K562 (cell line): Measurements from ENCODE around the gene AGK. TPM values are rescaled to one million over a fixed set of nuclear protein-coding genes. Genes with fewer than 3 reads are reported as not detected.

Experiments used
- ATAC-seq: fragments of 200-7000 bp; cut with Tn5 transposase; 3 replicates; pipeline ENCODE4 v1.9.1; 2020; ENCODE audit warnings: moderate library complexity
- BruUV-seq: library from RNA; stranded (reverse); fragments of 400-500 nt; replicated peaks from 2 replicates; lab custom pipeline; 2021; lab: Mats Ljungman, UMichigan
- CTCF ChIA-PET: fragments of 300-600 bp; formaldehyde crosslinking; extraction: SDS; loops from one replicate; lab custom pipeline; 2021; ENCODE audit warnings: low intra/inter-chr PET ratio; lab: Yijun Ruan, JAX
- POLR2A ChIA-PET: fragments of 300-600, 350-650 bp; sonication (Branson Sonifier 250); formaldehyde crosslinking; extraction: SDS; loops from one replicate; lab custom pipeline; 2021; ENCODE audit warnings: antibody characterized with exemption, inconsistent platforms; lab: Yijun Ruan, JAX
- DNase-seq, 4 experiments: peaks; one replicate each; pipeline versions ENCODE4 v3.0.0 to v3.0.0-alpha.2; 2011 to 2018; ENCODE audit warnings: low spot score in 3 of 4, mixed read lengths in 3 of 4; ENCODE audit errors: extremely low read depth in 1 of 4
- FAIRE-seq: peaks from 2 replicates; lab custom pipeline; 2011; peaks lifted over from hg19 to GRCh38; lab: Jason Lieb, UNC
- H2AFZ ChIP-seq: 2 replicates; pipeline ENCODE4 v1.6.0; 2011; ENCODE audit warnings: low read depth, low read length, control low read depth, inconsistent platforms
- H3K27ac ChIP-seq: fragments of 200-600 bp; 3 replicates; pipeline ENCODE4 v1.8.0; 2011; ENCODE audit warnings: low read depth, mild to moderate bottlenecking, control low read depth, inconsistent platforms, low read length, moderate library complexity, mixed read lengths; ENCODE audit errors: extremely low read depth
- H3K27me3 ChIP-seq, 2 experiments: fragments of 300-600 bp in 1 of 2; 2 replicates in 1 of 2; 3 replicates in 1 of 2; pipeline versions ENCODE4 v1.6.0 to v1.8.0; 2011; ENCODE audit warnings: inconsistent platforms in 2 of 2, low read length in 2 of 2, mild to moderate bottlenecking in 1 of 2, mixed read lengths in 1 of 2, moderate library complexity in 1 of 2; ENCODE audit not compliant: control insufficient read depth in 2 of 2, insufficient read depth in 2 of 2
- H3K36me3 ChIP-seq: fragments of 300-600 bp; 3 replicates; pipeline ENCODE4 v1.8.0; 2011; ENCODE audit warnings: mild to moderate bottlenecking, low read length, inconsistent platforms; ENCODE audit not compliant: control insufficient read depth, insufficient read depth
- H3K4me1 ChIP-seq, 2 experiments: fragments of 200-600 bp in 1 of 2; replicated peaks in 1 of 2; 2 replicates in 1 of 2; 3 replicates in 1 of 2; pipeline versions ENCODE4 v1.5.1 to v1.8.0; 2011; ENCODE audit warnings: inconsistent platforms in 2 of 2, low read length in 2 of 2, mild to moderate bottlenecking in 1 of 2, mixed read lengths in 1 of 2, moderate library complexity in 1 of 2; ENCODE audit not compliant: control insufficient read depth in 2 of 2, insufficient read depth in 2 of 2
- H3K4me2 ChIP-seq: 2 replicates; pipeline ENCODE4 v1.6.1; 2011; ENCODE audit warnings: low read length, control low read depth, inconsistent platforms, mixed read lengths; ENCODE audit not compliant: insufficient read depth
- H3K4me3 ChIP-seq: fragments of 200-600 bp; sonication (generic), shearing (Covaris generic); 2 replicates; pipeline ENCODE4 v1.5.1; 2016; ENCODE audit warnings: control low read depth, inconsistent platforms
- H3K79me2 ChIP-seq: fragments of 200-600 bp; 3 replicates; pipeline ENCODE4 v1.8.0; 2011; ENCODE audit warnings: low read length, inconsistent platforms; ENCODE audit not compliant: control insufficient read depth, insufficient read depth
- H3K9ac ChIP-seq, 2 experiments: 2 replicates each; pipeline versions ENCODE4 v1.6.0 to v1.6.1; 2011; ENCODE audit warnings: low read depth in 2 of 2, low read length in 2 of 2, control low read depth in 1 of 2, inconsistent platforms in 1 of 2, mild to moderate bottlenecking in 1 of 2, mixed read lengths in 1 of 2; ENCODE audit not compliant: insufficient read depth in 1 of 2
- H3K9me1 ChIP-seq: one replicate; pipeline ENCODE4 v1.6.0; 2011; ENCODE audit warnings: inconsistent platforms, mild to moderate bottlenecking, low read length, moderate library complexity; ENCODE audit not compliant: control insufficient read depth, insufficient read depth
- H3K9me3 ChIP-seq: replicated peaks from 2 replicates; pipeline ENCODE4 v1.5.1; 2011; ENCODE audit warnings: low read depth, low read length, inconsistent platforms; ENCODE audit not compliant: control insufficient read depth, insufficient read depth
- H4K20me1 ChIP-seq: replicated peaks from 2 replicates; pipeline ENCODE4 v1.6.1; 2011; ENCODE audit warnings: low read length, inconsistent platforms, mixed read lengths; ENCODE audit not compliant: control insufficient read depth, insufficient read depth
- ILF3 ChIP-seq: fragments of 450-650 bp; IDR thresholded peaks from 2 replicates; pipeline ENCODE4 v1.6.1; 2018; ENCODE audit warnings: antibody characterized with exemption, mild to moderate bottlenecking, moderate library complexity, borderline replicate concordance
- JUN ChIP-seq, 2 experiments: sonication (generic) in 1 of 2; formaldehyde crosslinking in 1 of 2; IDR thresholded peaks; 2 replicates each; pipeline versions ENCODE4 v1.6.1 to v1.8.0; 2012 to 2022; ENCODE audit warnings: borderline replicate concordance in 2 of 2, mild to moderate bottlenecking in 2 of 2, improper control_type of control experiment in 1 of 2, low read depth in 1 of 2, low read length in 1 of 2, missing genetic modification reagents in 1 of 2
- KAT2B ChIP-seq: IDR thresholded peaks from one replicate; pipeline ENCODE4 v1.6.1; 2012; ENCODE audit warnings: low read depth, mild to moderate bottlenecking, control low read depth, inconsistent platforms, low read length, moderate library complexity
- KDM2B ChIP-seq: fragments of 250-450 bp; sonication (Bioruptor Pico); IDR thresholded peaks from 2 replicates; pipeline ENCODE4 v1.8.0; 2021; ENCODE audit warnings: mild to moderate bottlenecking, moderate library complexity
- LCOR ChIP-seq: sonication (generic); formaldehyde crosslinking; IDR thresholded peaks from 2 replicates; pipeline ENCODE4 v1.8.0; 2022; ENCODE audit warnings: mild to moderate bottlenecking, missing genetic modification reagents
- MTA3 ChIP-seq: fragments of 450-650 bp; formaldehyde crosslinking; IDR thresholded peaks from 2 replicates; pipeline ENCODE4 v1.6.1; 2017; ENCODE audit warnings: mild to moderate bottlenecking, borderline replicate concordance
- NONO ChIP-seq, 2 experiments: fragments of 200-400 bp in 1 of 2; fragments of 450-650 bp in 1 of 2; formaldehyde crosslinking in 1 of 2; IDR thresholded peaks; 2 replicates each; pipeline ENCODE4 v1.6.1; 2017; ENCODE audit warnings: low read depth in 2 of 2, mild to moderate bottlenecking in 2 of 2, moderate library complexity in 2 of 2, low read length in 1 of 2
- RB1 ChIP-seq: fragments of 450-650 bp; IDR thresholded peaks from 2 replicates; pipeline ENCODE4 v1.6.1; 2017; ENCODE audit warnings: low read depth, mild to moderate bottlenecking
- TSC22D4 ChIP-seq: fragments of 450-650 bp; IDR thresholded peaks from 2 replicates; pipeline ENCODE4 v1.6.1; 2016; ENCODE audit warnings: missing genetic modification characterization, missing biosample characterization, control low read depth
- WGBS: fragments of 100-300 bp; shearing (Covaris generic); methylation state at CpG from one replicate; pipeline ENCODE4 v1.1.6; 2016; ENCODE audit warnings: low coverage, mixed read lengths; ENCODE audit not compliant: insufficient coverage; ENCODE audit errors: missing lambda C conversion rate; 5-methylcytosine and 5-hydroxymethylcytosine counted together
- in situ Hi-C: fragments of 300-500 bp; cut with MboI; formaldehyde crosslinking; loops from 4 replicates; pipeline ENCODE4 v1.15.0; 2018; ENCODE audit warnings: inconsistent platforms, mixed read lengths
- intact Hi-C: fragments of 100-400 bp; cut with micrococcal nuclease; formaldehyde crosslinking; loops from 2 replicates; pipeline ENCODE4 v1.14.2; 2022
- polyA plus RNA-seq, 8 experiments: library from polyadenylated mRNA; depleted of rRNA in 4 of 8; stranded (reverse) in 5 of 8; unstranded in 3 of 8; fragments of >200 nt; fragmentation: Nextera tagmentation in 2 of 8; fragmentation: Illumina TruSeq in 1 of 8; extraction: Ambion mirVana in 2 of 8; extraction: Trizol in 1 of 8; gene quantifications; 2 replicates each; pipeline versions ENCODE4 v1.2.1 to v1.2.3, GENCODE V29; 2011 to 2014; ENCODE audit warnings: inconsistent platforms in 1 of 8, missing spikeins in 1 of 8
- total RNA-seq, 7 experiments: library from RNA; depleted of rRNA in 6 of 7; stranded (reverse); fragments of >200 nt in 6 of 7; fragmentation: Illumina TruSeq in 2 of 7; extraction: Trizol in 2 of 7; gene quantifications; 2 replicates each; pipeline versions ENCODE4 v1.2.1 to v1.2.3, GENCODE V29; 2011 to 2021; ENCODE audit warnings: low replicate concordance in 1 of 7
- TF ChIP-seq, protein P1 (sequence below): sonication (generic); formaldehyde crosslinking; IDR thresholded peaks from 2 replicates; pipeline ENCODE4 v1.5.0; 2020; ENCODE audit warnings: missing genetic modification reagents

Gene AGK
- total and polyA plus RNA-seq, 9 of the 15 experiments (the other 6 are each of a cell fraction or from before 2014, with no cell fraction given): 50.7 to 128 (median 71.8) TPM

DNA sequence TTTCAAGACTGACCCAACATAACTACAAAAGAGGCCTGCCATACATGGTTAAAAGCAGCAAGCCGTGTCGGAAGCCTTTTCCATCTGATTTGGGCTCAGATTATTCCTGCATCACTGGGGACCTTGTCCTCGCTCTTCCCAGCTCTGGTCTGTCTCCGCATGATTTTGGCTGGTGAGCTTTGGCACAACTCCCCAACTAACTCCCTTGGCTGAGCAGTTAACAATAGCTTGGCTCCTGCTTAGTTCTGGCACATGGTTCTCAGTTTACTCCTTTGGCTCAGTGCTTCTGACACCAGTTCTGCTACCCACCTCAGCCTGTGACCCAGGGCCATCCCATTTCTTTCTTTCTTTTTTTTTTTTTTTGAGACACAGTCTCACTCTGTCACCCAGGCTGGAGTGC, 17.0 kb downstream of the AGK start:
- no peak for FAIRE-seq
- Histone ChIP-seq H3K4me3 (no peak overlapping the region), H3K79me2 (no peaks in the 10 kb centered on the region), H3K9me3 (no peaks in the 10 kb centered on the region), H3K4me1 (no peaks in the 10 kb centered on the region), H3K27ac (no peak overlapping the region), H3K36me3 (peaks cover 68% of the 10 kb centered on the region), H2AFZ (no peak overlapping the region)
- WGBS: 88% methylated on average over 4 of the region's 4 CpGs
- no peak for ATAC-seq
- no peak for DNase-seq
- no peak for TF ChIP-seq KAT2B
- TF ChIP-seq NONO (IDR thresholded peaks at IDR 0.05; ENCODE audit: low read depth in 2 of 2, low read length in 1 of 2): no peak
- TF ChIP-seq KDM2B (CRISPR knock-in tag): no peak
- no peak for TF ChIP-seq ILF3
- no peak for TF ChIP-seq RB1
- TF ChIP-seq JUN (IDR thresholded peaks at IDR 0.05; ENCODE audit: borderline replicate concordance, low read depth, low read length): no peak
- TF ChIP-seq JUN (CRISPR knock-in tag; IDR thresholded peaks at IDR 0.05; ENCODE audit: borderline replicate concordance): no peak
- no peak for TF ChIP-seq TSC22D4
- TF ChIP-seq MTA3: no peak
- TF ChIP-seq LCOR (CRISPR knock-in tag): no peak
- TF ChIP-seq, protein P1, sequence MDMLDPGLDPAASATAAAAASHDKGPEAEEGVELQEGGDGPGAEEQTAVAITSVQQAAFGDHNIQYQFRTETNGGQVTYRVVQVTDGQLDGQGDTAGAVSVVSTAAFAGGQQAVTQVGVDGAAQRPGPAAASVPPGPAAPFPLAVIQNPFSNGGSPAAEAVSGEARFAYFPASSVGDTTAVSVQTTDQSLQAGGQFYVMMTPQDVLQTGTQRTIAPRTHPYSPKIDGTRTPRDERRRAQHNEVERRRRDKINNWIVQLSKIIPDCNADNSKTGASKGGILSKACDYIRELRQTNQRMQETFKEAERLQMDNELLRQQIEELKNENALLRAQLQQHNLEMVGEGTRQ (CRISPR knock-in tag): no peak
- TF ChIP-seq, all 486 proteins: peak for 0
- BruUV-seq: no TSS peak
- H3K9ac ChIP-seq: no peak overlapping the region
- intact Hi-C loops (no loop called here), in situ Hi-C loops (no loop called here)
- no peaks in the 10 kb centered on the region for H3K27me3 ChIP-seq
- no peaks in the 10 kb centered on the region for H4K20me1 ChIP-seq
- H3K4me2 ChIP-seq: no peak overlapping the region
- ChIA-PET CTCF (no interaction called here), POLR2A (no interaction called here)
- no peaks in the 10 kb centered on the region for H3K9me1 ChIP-seq
